ENCODE results near the gene NR2F1.

Gene NR2F1

DNA sequence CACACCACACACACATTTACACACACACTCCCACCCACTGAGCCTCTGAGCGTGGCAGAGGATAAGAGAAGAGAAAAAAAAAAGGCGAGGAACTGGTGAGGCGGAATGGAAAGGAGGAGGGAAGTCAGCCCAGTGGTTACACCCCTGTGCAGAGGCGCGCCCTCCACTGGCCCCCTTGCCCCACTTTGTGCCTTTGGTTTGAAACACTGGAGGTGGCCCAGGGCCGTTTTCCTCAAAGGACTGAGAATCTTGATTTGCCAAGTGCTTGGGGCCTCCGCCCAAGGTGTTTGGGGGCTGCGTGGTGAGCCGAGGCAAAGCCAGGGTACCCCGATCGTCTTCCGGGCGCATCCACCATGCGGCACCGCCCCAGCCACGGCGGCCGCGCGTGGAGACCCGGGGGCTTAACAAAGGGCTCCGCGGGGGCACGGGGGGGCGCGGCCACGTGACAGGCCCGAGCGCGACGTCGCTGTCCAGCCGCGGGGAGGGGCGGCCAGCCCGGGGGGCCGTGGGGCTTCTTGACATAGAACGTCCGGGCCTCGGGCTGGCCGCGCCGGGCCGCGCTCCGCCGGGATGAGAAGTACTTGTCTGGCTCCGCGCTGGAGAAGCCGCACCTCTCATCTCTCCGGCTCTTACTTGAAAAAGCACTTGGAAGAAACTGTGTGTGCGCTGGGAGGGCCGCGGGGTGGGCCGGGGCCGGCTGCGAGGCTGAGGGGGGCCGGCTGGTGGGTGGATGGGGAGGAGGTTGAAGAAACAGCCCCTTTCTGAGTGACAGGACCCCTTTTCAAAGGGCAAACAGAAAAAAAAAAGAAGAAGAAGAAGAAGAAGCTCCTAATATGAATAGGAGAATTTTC lies 21.0 kb downstream of the NR2F1 start:
- DNase-seq (ENCODE audit: low spot score) = peak; percentile 74

DNA sequence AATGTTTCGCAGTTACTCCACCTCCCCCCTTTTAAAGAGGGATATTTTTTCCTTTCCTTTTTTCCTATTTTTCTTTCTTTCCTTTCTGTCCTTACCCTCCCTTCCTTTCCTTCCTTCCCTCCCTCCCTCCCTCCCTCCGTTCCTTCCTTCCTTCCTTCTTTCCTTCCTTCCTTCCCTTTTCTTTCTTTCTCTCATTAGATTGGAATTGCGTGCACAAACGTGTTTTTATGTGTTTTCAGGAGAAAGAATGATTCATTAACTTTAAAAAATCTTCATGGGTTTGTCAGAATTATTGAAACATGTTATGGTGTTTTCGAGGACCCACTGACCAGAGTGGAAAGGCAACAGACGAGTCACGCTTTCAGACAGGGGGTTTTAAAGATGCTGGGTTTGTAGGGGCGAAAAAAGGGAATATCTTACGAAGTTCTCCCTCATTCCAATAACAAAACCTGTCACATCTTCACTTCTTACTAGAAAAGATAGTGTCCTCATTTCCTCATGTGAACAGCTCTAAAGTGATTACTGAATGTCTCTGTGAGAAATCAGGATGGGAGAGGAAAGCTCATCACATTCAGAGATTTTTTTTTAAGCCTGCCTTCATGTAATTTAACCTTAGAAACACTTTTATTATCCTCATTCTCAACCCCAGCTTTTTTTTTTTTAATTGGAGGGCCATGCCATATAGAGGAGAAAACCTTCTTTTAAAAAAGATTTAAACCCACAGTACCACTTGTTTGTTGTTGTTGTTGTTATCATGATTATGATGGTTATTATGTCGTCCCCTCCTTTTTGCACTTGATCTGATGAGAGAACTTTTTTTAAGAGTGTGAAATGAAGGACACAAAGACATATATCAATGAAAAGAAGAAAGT lies 21.9 kb downstream of the NR2F1 start:
- peak; percentile 34 for DNase-seq (ENCODE audit: low spot score)

DNA sequence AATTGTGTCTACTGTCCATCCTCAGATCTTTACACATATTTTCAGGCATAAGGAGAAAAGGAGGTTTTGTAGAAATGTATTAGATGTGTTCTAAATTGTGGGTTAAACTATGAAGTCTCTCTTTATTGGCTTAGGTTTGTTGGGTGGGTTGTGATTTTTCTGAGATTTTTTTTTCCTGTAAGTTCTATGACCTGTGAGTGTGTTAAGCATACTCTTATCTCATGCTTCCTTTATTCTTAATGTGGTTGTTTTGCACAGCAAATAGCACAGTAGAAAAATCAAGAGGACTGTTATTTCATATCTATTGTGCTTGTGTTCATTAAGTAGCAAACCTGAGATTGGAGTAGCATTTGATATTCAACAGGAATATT lies 23.3 kb downstream of the NR2F1 start:
- DNase-seq (ENCODE audit: low spot score) = peak; percentile 38

DNA sequence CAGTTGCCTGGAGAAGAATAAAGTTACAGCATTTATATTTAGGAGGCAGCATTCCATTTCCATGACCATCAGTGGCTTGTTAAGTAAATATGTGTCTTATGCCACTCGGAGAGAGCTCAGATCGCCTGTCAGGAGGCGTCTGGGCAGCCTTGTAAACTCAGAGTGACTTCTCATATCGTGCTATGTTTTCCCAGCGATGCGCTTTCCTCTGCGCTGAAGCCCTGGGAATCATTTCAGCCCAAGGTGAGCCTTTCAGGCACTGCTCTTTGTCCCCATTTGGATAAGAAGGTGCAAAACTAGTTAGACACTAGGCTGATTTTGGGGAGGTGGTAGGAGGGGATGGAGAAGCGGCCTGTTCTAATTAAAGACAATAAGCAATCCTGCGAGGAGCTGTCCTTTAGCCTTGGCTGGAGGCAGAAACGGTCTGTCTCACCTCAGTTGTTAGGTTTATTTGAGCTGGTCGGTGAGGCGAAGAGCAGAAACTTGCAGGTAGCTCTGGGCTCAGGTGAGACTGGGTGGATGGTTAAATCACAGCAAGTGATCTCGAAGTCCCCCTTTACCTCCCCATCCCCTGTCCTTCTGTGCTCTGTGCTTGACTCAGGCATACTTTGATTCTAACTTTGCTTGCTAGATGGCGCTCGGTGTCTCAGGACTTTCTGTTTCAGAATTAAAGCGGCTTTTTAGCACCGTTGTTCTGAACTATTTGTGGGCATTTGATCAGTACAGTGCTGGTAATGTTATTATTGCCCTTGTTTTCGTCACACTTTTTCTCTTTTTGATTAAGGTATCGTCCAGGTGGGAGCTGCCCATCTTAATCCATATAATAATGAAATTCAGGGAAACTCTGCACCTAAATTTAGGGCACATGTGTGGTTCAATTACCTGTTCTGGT lies 24.6 kb downstream of the NR2F1 start:
- peak; percentile 95 for DNase-seq (ENCODE audit: low spot score)

DNA sequence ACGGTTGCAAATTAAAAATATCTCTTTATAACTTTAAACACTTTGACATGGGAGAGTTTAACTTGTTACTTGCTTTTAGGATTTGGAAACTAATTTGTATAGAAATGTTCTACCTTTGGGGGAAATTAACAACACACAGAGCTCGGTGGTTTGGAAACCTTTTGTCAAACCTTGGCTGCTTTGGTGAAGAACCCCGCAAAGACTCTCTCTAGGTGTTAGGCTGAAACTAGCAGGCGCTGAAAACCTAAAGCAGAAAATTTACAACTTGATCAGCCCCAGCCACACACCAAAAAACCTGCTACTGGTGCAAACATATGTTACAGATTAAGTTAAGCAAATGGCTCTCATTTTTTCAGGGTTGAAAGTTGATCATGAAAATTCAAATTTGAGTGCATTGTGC lies 25.8 kb downstream of the NR2F1 start:
- peak; percentile 25 for DNase-seq (ENCODE audit: low spot score)

DNA sequence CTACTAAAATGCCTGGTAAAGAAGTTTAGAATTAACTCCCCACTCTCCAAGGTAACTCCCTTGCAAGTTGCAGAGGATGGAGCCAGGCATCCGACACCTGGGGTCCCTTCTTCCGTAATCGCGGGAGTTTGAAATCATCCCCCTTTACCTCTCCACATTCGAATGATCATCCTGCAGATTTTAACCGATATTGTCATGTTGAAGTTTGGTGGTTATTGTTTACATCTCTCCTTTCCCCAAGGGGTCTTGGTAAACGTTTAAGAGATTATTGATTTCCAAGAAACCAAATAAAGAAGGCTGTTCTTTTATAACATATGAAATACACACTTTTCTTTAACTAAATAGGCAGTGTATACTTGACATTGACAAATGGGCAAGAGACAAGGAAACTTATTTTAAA lies 26.7 kb downstream of the NR2F1 start:
- no peak for DNase-seq (ENCODE audit: low spot score)

DNA sequence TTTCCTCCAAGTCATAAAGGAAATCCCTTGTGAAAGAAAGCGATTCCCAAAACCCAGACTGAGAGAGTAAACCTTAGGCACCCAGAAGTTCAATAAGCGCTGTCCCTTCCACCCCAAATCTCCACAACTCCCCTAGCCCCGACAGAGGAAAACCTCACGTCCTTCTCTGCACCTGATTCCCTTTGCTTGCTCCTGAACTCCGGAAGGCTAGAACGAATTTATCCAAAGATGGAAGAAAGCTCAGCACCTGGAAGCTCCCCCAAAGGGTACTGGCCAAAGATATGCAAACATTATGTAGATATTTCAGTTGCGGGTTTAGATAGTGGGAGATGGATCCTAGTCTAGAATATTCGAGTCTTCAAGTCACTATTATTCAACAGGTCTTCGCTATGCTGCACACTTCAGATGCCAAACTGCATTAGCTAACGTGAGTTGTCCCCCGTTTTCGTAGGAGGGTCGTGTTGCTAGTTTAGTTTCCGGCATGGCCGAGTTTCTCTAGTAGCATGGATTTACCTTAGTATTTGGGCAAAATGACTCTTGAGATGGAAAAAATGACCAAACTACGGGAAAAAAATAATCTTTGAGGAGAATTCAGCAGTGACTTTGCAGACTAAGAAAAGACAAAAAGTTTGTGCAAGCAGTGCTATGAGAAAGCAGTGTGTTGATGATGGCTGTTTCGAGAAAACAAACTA lies 27.7 kb downstream of the NR2F1 start:
- no peak for DNase-seq (ENCODE audit: low spot score)

DNA sequence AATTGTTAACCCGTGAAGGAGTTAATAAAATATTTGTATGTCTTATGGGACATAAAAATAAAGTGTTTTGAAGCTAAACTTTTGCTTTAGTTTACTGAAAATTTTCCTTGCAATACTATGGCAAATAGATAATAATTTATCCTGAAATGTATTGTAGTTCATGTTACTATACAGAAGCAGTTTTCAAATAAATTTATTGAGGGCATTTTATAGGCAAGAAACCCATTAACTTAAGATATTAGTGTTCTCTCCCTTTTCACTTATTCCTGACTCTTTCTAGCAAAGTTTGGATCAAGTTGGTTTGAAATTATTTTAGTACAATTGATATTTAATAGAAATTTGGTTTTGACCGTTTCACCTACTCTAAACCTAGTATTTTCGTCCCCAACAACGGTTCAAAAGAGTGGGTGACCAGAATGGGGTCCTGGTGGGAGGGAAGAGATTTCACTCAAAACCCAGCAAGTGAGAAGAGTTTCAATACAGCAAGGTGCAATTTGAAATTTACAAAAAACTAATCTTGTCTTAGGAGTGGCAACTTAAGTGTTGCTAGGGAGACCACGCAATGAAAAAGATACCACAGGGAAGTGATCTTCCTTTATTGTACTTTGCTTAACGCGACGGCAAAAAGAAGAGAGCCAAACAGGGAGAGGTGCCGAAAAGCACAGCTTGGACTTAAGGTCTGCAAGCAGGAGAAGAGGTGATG lies 28.4 kb downstream of the NR2F1 start:
- peak; percentile 57 for DNase-seq (ENCODE audit: low spot score)

DNA sequence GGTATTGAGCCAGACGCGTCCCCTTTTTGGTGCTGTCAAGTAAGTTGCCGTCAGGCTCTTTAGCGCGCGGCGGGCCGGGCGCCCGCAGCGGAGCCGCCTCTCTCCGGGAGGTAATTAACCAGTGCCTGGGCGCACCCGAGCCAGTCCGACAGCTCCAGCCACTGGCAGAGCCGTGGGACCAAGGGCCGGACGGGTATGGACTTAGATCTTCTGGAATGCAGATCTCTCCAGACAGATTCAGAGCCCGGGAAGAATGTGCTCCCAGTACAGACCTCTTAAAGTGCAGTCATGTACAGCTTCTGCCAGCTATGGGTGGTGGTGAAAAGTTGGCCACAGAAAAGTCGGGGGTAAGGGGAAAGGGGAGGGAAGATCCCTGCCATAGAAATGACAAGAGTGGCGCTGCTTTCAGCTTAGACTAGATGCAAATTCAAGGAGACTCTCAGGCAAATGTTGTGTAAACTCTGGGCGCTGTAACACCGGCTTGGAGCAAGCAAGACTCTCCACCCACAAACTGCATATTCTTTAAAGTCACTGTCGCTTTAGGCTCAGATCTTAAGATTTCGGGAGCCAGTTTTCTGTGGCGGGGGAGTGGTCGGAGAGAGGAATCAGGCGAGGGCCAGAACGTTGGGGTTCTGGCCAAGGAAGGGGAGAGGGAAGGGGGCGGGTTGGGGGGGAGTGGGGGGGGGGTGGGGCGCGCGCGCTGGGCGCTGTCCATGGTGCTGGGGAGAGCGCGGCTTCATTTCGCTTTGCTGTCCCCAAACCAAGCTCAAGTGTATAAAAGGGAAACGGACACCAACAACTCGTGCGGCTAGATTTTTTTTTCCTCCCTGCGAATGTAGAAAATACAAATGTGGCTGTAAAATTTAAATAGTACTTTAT lies 29.2 kb downstream of the NR2F1 start:
- DNase-seq (ENCODE audit: low spot score) = peak; percentile 69

DNA sequence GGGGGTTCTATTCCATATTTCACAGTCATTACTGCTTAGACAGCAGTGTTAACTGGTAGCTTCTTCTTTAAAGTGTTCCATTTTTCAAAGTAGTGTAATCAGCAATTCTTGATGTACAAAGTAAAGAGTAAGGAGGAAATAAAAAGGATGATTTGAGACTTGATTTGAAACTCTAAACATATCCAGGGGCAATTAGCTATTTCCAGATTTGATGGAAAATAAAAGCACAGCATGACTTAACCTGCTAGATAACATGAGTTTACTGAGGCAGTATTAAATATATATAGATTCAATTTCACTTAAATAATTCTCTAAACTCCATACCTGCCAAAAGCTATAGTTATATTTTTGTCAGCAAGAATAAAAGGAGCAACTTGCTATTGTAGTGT lies 29.8 kb downstream of the NR2F1 start:
- DNase-seq (ENCODE audit: low spot score) = no peak

DNA sequence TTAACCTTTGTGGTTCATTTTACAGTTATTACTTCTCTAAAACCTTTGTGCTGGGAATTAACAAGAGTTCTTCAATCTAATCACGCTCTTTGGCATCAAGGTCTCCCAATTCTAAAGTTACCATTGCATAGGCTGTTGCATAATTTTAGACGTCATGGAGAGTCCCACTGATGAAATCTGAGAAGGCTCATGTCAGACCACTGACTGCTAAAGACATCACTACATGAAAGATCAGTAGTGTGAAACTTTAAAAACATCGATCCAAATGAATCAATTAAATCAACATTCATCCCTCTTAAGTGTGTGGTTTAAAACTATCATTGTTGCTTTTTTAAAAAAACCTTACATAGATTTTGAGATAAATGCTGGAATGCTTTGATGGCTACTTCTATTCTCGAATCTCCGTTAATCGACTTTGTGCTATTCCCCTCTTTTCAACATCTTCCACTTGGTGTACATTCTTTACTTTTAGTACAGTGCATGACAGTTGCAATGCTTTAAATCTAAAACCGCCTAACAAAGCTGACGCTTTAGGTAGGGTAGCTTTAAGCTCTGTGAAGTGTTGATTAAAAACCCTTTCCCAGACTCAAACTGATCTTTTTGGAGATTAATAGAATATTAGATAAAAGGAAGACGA lies 33.6 kb downstream of the NR2F1 start:
- DNase-seq (ENCODE audit: low spot score) = no peak

DNA sequence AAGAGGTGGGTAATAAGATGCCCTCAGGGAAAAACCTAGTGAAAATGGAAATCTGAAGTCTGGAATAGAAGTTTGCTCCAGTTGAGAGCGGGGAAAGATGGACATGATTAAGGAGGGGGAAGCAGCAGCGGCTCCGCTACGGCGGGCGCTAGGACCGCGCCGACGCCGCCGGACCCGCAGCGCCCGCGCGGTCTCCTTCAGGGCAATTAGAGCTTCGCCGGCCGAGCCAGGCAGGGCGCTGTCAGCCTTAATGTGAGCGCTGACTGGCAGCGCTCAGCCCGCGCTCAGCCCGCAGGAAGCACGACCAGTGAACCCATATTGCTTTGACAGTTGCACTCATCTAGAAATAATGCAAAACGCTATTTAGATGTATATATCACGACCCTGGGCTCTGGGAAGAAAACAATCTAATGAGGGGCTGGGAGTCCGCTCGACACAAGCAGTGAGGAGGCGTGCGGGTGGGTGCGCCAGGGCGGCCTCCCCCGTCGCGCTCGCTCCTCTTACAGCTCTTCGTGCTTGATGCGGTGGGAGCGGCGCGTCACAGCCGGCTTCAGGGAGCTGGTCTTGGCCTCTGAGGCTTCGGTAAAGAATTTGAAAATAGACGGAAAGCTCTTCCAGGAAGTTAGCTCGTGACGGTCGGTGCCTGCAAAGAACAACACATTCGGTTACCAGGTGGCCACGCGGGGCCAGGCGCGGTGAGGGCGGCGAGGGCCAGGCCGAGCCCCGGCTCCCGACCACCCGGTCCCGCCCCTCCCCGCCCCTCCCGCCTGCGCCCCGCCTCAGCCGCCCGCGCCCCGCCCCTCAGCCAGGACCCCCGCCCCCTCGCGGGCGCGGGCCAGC lies 37.7 kb downstream of the NR2F1 start:
- peak; percentile 89 for DNase-seq (ENCODE audit: low spot score)

DNA sequence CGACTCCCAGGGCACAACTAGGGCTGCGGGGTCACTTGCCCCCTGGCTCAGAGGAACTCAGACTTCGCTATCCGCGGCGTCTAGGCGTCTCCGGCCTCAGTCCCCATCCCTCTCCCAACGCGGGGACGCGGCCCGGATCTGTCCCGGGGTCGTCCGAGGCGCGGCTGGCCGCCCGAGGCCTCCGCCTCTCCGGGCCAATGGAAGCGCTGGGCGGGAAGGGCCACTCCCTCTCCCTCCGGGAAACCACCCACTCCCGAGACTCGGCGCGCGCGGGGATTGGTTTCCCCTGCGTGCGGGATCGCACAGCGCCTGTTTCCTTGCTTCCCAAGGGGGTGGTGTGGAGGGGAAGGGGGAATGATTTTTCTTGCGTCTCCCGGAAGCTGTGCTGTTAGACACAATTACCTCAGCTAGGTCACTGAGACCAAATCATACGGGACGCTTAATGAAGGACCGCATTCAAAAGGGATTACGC lies 38.3 kb downstream of the NR2F1 start:
- DNase-seq (ENCODE audit: low spot score) = peak; percentile 94

DNA sequence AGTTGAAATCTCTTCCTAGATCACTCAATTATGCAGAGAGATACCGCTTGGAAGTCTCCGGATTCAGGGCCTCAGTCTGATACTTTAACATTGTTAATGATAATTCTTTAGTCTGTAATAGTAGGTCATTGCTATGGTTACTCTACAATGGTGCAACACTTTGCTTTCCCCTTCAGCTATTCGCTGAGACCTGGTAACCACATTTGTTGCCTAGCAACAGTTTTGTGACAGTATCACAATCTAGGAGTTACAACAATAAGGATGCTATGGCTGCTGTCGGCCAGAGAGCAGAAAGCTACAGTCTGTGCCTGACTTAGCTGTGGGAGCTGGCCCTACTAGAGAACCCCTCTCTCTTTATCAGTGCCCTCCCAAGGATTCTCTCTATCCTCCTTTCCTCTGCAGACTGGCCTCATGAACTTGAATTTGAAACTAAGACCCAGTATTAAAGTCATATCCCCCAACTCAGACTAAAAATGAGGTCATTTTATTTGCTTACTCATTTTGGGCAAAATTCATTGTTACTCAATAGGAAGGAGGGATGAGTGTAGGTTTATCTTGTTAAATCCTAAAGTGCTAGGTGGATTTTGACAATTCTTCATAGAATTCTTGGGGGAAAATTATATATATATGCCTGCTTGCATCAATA lies 39.3 kb downstream of the NR2F1 start:
- DNase-seq (ENCODE audit: low spot score) = peak; percentile 94

DNA sequence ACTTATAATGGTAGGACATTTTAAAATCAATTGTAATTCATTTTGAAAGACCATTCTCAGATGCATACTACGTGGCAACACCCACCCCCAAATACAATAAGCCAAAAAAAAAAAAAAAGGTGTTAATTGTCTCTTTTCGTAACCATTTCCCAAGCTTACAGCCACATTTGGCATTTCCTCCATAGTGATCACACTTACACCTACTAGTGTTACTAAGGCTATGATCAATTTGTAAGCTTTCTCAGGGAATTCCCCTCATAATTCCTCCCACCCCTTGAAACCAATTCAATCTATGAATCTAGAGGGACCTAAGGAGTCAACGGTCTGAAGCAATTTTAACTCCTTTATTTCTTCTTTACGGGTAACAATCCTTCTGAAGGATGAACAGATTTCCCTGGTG lies 40.1 kb downstream of the NR2F1 start:
- DNase-seq (ENCODE audit: low spot score) = no peak

DNA sequence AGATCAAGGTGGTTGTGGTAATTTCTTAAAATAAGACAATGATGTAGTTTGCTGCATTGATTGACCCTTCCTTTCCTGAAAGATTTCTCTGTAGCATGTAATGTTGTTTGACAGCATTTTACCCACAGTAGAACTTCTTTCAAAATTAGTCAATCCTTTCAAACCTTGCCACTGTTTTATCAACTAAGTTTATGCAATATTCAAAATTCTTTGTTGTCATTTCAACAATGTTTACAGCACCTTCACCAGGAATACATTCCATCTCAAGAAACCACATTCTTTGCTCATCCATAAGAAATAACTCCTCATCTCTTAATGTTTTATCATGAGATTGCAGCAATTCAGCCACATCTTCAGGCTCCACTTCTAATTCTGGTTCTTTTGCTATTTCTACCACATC lies 43.8 kb downstream of the NR2F1 start:
- DNase-seq (ENCODE audit: low spot score) = no peak

DNA sequence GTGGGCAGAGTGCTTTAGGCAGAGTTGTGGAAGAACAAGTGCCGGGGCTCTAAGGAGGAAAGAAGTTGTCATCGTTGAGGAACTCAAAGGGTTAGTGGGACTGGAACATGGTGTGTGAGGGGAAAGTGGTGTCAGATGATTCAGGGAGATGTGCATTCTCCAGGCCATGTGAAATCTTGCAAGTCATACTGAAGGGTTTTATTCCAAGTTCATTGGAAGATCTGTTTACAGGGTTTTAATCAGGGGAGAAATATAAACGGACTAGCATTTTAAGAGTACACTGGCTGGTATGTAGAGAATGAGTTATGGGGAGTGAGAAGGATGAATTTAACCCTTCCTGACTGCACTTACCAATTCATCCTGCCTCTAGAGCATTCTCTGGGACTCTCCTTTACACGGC lies 49.3 kb downstream of the NR2F1 start:
- no peak for DNase-seq (ENCODE audit: low spot score)

DNA sequence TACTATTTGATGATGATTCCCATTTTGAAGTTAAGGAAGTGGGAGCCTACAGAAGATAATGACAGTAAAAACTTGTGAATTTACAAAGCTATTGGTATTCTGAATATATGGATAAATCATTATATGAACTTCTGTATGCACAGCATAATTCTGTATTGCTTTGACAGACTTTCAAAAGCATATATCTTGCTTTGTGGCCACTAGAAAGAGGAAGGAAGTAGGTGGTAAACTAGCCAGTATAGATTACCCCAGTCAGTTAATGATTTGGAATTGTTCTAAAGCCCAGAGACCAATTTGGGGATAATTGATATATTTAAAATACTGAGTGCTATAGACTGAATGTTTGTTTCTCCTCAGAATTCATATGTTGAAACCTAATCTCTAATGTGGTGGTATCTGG lies 53.0 kb downstream of the NR2F1 start:
- DNase-seq (ENCODE audit: low spot score) = no peak
